NOMO-1 treated with DMSO at 0.1 percent for 48 hours (cell line): ENCODE results near the gene DDR2.
"Not testable (repeated sequence)": the region's sequence is repeated elsewhere in the genome, so short reads cannot be mapped to it uniquely, and the experiment has no call there.

Experiments
- DNase-seq: peaks from one replicate; lab custom pipeline; 2025; ENCODE audit not compliant: unreplicated experiment; lab: John Stamatoyannopoulos, UW

DDR2 gene

GRCh38 chr1:162632217-162632666 lies at the start of gene DDR2:
DDR2 (plus strand) TSS chr1:162632464; CDS start chr1:162719064, 86,600 bp downstream.
- DNase-seq = no peak

GRCh38 chr1:162582901-162583300 lies 49.4 kb upstream of the DDR2 start:
- DNase-seq = not testable (repeated sequence)

- DNase-seq = not testable (repeated sequence)
These were observed 47.2 kb upstream of the DDR2 start for GRCh38 chr1:162585101-162585500.

- DNase-seq = no peak
These were observed 44.9 kb upstream of the DDR2 start for GRCh38 chr1:162587347-162587746.

GRCh38 chr1:162587761-162588260 lies 44.5 kb upstream of the DDR2 start:
- DNase-seq = no peak

GRCh38 chr1:162590101-162590500 lies 42.2 kb upstream of the DDR2 start:
- no peak for DNase-seq

GRCh38 chr1:162590686-162591085 lies 41.6 kb upstream of the DDR2 start:
- no peak for DNase-seq

GRCh38 chr1:162596514-162597170 lies 35.6 kb upstream of the DDR2 start:
- DNase-seq = no peak

- no peak for DNase-seq
These were observed 32.8 kb upstream of the DDR2 start for GRCh38 chr1:162599451-162599850.

GRCh38 chr1:162603117-162603516 lies 29.1 kb upstream of the DDR2 start:
- DNase-seq = not testable (repeated sequence)

- no peak for DNase-seq
These were observed 26.9 kb upstream of the DDR2 start for GRCh38 chr1:162605225-162605927.

GRCh38 chr1:162609306-162609705 lies 23.0 kb upstream of the DDR2 start:
- no peak for DNase-seq

GRCh38 chr1:162612606-162613400 lies 19.5 kb upstream of the DDR2 start:
- DNase-seq = no peak

GRCh38 chr1:162616848-162617247 lies 15.4 kb upstream of the DDR2 start:
- DNase-seq = no peak

- DNase-seq = no peak
These were observed 14.8 kb upstream of the DDR2 start for GRCh38 chr1:162617513-162617912.

- no peak for DNase-seq
These were observed 13.2 kb upstream of the DDR2 start for GRCh38 chr1:162619076-162619475.

GRCh38 chr1:162621256-162621655 lies 11.0 kb upstream of the DDR2 start:
- DNase-seq = no peak

- no peak for DNase-seq
These were observed 6.6 kb upstream of the DDR2 start for GRCh38 chr1:162625679-162626078.

GRCh38 chr1:162626094-162626493 lies 6.2 kb upstream of the DDR2 start:
- no peak for DNase-seq

GRCh38 chr1:162626761-162627160 lies 5.5 kb upstream of the DDR2 start:
- no peak for DNase-seq

GRCh38 chr1:162627662-162628296 lies 4.5 kb upstream of the DDR2 start:
- peak; percentile 22 for DNase-seq
